GM20000 (cell line): ENCODE measurements around the gene ZFR.

Experiments used
- DNase-seq: peaks from one replicate; pipeline ENCODE4 v3.0.0; 2012; ENCODE audit warnings: low spot score
- TF ChIP-seq, protein P1 (sequence below): IDR thresholded peaks from 2 replicates; pipeline ENCODE4 v1.5.1; 2012; ENCODE audit warnings: mild to moderate bottlenecking, control low read depth; ENCODE audit errors: extremely low read depth, missing control alignments

ZFR gene

DNA sequence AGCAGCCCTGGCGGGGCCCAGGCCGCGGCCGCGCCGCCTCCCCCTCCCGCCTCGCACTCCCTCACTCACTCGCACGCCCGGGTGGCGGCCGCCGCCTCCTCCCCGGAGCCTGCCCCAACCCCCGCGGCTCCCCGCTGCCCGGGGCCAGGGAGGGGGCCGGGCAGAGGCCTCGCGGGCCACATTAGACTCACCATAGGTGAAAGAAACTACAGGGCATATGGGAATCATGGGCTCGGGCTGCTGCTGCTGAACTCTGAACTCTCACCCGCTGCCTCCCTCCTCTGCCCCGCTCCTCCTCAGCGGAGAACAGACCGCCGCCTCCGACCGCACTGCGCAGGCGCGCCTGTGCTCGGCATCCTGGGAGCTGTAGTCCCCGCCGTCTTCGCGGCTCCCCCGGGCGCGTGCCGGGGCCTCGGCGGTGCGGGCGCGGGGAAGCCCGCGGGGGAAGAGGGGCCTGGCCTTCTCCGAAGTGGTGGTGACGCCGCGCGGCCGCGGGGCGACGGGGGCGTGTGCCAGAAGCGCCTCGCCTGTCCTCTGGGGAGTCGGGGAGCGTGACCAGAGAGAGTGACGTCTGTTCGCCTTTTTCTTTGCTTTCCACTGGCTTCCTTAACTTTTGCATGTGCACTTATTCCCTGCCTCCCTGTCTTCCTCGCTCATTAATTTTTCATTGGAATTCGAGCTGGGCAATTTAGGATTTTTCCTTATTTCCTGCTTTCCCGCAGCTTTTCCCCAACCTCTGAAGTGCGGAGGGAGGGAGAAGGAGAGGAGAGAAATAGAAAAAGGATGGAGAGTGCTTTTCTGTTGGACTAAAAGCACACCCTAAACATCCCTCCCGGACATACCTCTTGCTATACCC lies at the start of gene ZFR:
TSS of gene ZFR (minus strand) at position 310 of the 856 bp plus-strand sequence. CDS start at position 228, 82 bp downstream.
- TF ChIP-seq, protein P1, sequence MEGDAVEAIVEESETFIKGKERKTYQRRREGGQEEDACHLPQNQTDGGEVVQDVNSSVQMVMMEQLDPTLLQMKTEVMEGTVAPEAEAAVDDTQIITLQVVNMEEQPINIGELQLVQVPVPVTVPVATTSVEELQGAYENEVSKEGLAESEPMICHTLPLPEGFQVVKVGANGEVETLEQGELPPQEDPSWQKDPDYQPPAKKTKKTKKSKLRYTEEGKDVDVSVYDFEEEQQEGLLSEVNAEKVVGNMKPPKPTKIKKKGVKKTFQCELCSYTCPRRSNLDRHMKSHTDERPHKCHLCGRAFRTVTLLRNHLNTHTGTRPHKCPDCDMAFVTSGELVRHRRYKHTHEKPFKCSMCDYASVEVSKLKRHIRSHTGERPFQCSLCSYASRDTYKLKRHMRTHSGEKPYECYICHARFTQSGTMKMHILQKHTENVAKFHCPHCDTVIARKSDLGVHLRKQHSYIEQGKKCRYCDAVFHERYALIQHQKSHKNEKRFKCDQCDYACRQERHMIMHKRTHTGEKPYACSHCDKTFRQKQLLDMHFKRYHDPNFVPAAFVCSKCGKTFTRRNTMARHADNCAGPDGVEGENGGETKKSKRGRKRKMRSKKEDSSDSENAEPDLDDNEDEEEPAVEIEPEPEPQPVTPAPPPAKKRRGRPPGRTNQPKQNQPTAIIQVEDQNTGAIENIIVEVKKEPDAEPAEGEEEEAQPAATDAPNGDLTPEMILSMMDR = no peak
- DNase-seq = peak; percentile 98

GRCh38 chr5:32490972-32491557 lies 46.5 kb upstream of the ZFR start:
- TF ChIP-seq, protein P1 = no peak
- DNase-seq = no peak

- peak; percentile 62 for DNase-seq
- TF ChIP-seq, protein P1 = peak; percentile 36
Measured at GRCh38 chr5:32489791-32490562, 45.4 kb upstream of the ZFR start.

DNA sequence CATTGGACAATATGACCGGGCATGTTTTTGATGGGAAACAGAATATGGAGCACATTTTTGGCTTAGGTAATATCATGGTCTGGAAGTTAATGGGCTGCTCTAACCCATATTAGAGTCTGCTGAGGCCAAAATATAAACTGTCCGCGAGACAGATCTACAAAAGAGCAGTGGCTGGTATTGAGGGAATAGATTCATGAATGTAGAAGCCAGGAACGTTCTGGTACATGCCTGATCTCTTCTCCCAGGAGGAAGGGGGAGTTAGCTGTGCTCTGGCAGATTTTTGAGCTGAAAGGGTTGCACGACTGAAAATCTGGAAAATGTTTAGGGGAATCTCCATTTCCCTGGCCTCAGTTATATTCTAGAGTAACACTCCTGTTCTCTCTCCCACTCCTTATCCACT lies 42.9 kb upstream of the ZFR start:
- DNase-seq = no peak
- TF ChIP-seq, protein P1 = no peak

GRCh38 chr5:32487008-32487407 lies 42.5 kb upstream of the ZFR start:
- TF ChIP-seq, protein P1 = no peak
- no peak for DNase-seq

GRCh38 chr5:32482193-32482592 lies 37.7 kb upstream of the ZFR start:
- DNase-seq = no peak
- TF ChIP-seq, protein P1 = no peak

DNA sequence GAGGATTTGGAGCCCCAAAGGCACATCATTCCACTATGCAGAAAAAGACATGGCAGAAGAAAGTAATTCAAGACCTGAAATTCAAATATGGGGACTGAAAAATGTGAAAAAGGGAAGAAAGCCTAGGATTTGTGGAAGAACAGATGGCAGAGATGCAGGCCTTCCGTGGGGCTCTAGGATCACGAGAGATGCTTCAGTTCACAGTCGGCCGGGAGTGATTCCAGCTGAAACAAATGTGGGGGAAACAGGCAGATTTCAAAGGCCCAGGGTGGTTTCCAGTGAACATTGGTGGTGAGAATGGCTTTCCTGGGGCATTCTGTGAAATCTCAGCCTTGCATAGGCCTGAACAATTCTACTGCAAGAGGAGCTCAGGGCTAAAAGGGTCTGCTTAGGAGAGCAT lies 34.6 kb upstream of the ZFR start:
- TF ChIP-seq, protein P1 = no peak
- DNase-seq = no peak
